Right ventricle myocardium superior (tissue), 1 donor: ENCODE data around the gene MICALL2. TPM values are rescaled to one million over a fixed set of nuclear protein-coding genes. Genes with fewer than 3 reads are reported as not detected.
A peak's percentile ranks its signal among the peaks of the same experiment; 100 is the strongest.

Source experiments
- ATAC-seq: fragments of 200-7000 bp; cut with Tn5 transposase; one replicate; pipeline ENCODE4 v1.9.1; 2020; ENCODE audit warnings: mild to moderate bottlenecking; ENCODE audit not compliant: poor library complexity
- DNase-seq: peaks from one replicate; pipeline ENCODE4 v3.0.0-alpha.2; 2020
- intact Hi-C: fragments of 100-400 bp; cut with DNase I; formaldehyde crosslinking; loops from one replicate; pipeline ENCODE4 v1.11.2; 2022
- total RNA-seq: library from RNA; stranded (reverse); fragmentation: NEBNext Ultra II Directional; extraction: Animal tissue kit (Norgen Biotek cat#: 25700); gene quantifications from one replicate; pipeline ENCODE4 v1.2.1, GENCODE V29; 2021
- donor health status: DM: no; HTN: yes; CAD: no; lungs with severe emphysema.

Gene MICALL2
- total RNA-seq, 1 donor from 2014 or later = 6.2 TPM

- intact Hi-C loops = no loop called here
- DNase-seq (no peak), ATAC-seq (no peak)
Observed at GRCh38 chr7:1428941-1429501, 30.2 kb downstream of the MICALL2 start.

GRCh38 chr7:1427064-1427657 is 32.1 kb downstream of the MICALL2 start:
- intact Hi-C loops = no loop called here
- ATAC-seq = no peak
- no peak for DNase-seq

- intact Hi-C loops = no loop called here
- no peak for DNase-seq
- ATAC-seq = no peak
Observed at GRCh38 chr7:1426474-1426873, 32.8 kb downstream of the MICALL2 start.

GRCh38 chr7:1425292-1426136 is 33.8 kb downstream of the MICALL2 start:
- intact Hi-C loops = no loop called here
- ATAC-seq (no peak), DNase-seq (no peak)

- ATAC-seq (no peak), DNase-seq (no peak)
- intact Hi-C loops = no loop called here
Observed at GRCh38 chr7:1424041-1424440, 35.2 kb downstream of the MICALL2 start.

GRCh38 chr7:1423264-1423811 is 35.9 kb downstream of the MICALL2 start:
- intact Hi-C loops = no loop called here
- no peak for ATAC-seq
- DNase-seq = no peak

GRCh38 chr7:1422512-1423263 is 36.6 kb downstream of the MICALL2 start:
- ATAC-seq (no peak), DNase-seq (no peak)
- intact Hi-C loops = no loop called here

GRCh38 chr7:1421946-1422345 is 37.3 kb downstream of the MICALL2 start:
- intact Hi-C loops = no loop called here

GRCh38 chr7:1421020-1421790 is 38.1 kb downstream of the MICALL2 start:
- DNase-seq = no peak
- intact Hi-C loops = no loop called here
- ATAC-seq = no peak

More at GRCh38 chr7:1421946-1422345, 37.3 kb downstream of the MICALL2 start:
- ATAC-seq (no peak), DNase-seq (no peak)

- intact Hi-C loops = no loop called here
- no peak for DNase-seq
- ATAC-seq = no peak
Observed at GRCh38 chr7:1419688-1420087, 39.6 kb downstream of the MICALL2 start.

- no peak for ATAC-seq
- intact Hi-C loops = no loop called here
- DNase-seq = no peak
Observed at GRCh38 chr7:1419310-1419634, 40.0 kb downstream of the MICALL2 start.

- ATAC-seq = no peak
- DNase-seq = no peak
- intact Hi-C loops = no loop called here
Observed at GRCh38 chr7:1418505-1419309, 40.6 kb downstream of the MICALL2 start.

- DNase-seq = no peak
- intact Hi-C loops = no loop called here
- ATAC-seq = no peak
Observed at GRCh38 chr7:1415389-1415990, 43.8 kb downstream of the MICALL2 start.

- DNase-seq (no peak), ATAC-seq (no peak)
- intact Hi-C loops = no loop called here
Observed at GRCh38 chr7:1413936-1414639, 45.2 kb downstream of the MICALL2 start.

- DNase-seq (peak; percentile 90), ATAC-seq (peak; percentile 94)
Observed at GRCh38 chr7:1412322-1413261, 46.7 kb downstream of the MICALL2 start.

GRCh38 chr7:1411414-1411813 is 47.9 kb downstream of the MICALL2 start:
- no peak for DNase-seq

More at GRCh38 chr7:1412322-1413261, 46.7 kb downstream of the MICALL2 start:
- intact Hi-C loops = no loop called here

More at GRCh38 chr7:1411414-1411813, 47.9 kb downstream of the MICALL2 start:
- intact Hi-C loops = no loop called here
- ATAC-seq = no peak
